ENCODE data around the gene CDK5R2.
"Not testable (repeated sequence)": the region's sequence is repeated elsewhere in the genome, so short reads cannot be mapped to it uniquely, and the experiment has no call there.

The CDK5R2 gene

GRCh38 chr2:218959141-218959731 is at the start of gene CDK5R2:
Gene CDK5R2 (plus strand): TSS chr2:218959666. CDS start chr2:218959821, 155 bp downstream.
- DNase-seq (ENCODE audit: low spot score), result peak; percentile 99

- no peak for DNase-seq (ENCODE audit: low spot score)
Measured at GRCh38 chr2:218910741-218911140, 48.7 kb upstream of the CDK5R2 start.

- DNase-seq (ENCODE audit: low spot score), result no peak
Measured at GRCh38 chr2:218920504-218920903, 39.0 kb upstream of the CDK5R2 start.

- DNase-seq (ENCODE audit: low spot score), result no peak
Measured at GRCh38 chr2:218924757-218925156, 34.7 kb upstream of the CDK5R2 start.

GRCh38 chr2:218925434-218925833 is 34.0 kb upstream of the CDK5R2 start:
- DNase-seq (ENCODE audit: low spot score), result no peak

GRCh38 chr2:218927422-218927821 is 32.0 kb upstream of the CDK5R2 start:
- no peak for DNase-seq (ENCODE audit: low spot score)

GRCh38 chr2:218927876-218928275 is 31.6 kb upstream of the CDK5R2 start:
- DNase-seq (ENCODE audit: low spot score), result no peak

- DNase-seq (ENCODE audit: low spot score), result not testable (repeated sequence)
Measured at GRCh38 chr2:218930488-218930887, 29.0 kb upstream of the CDK5R2 start.

- DNase-seq (ENCODE audit: low spot score), result not testable (repeated sequence)
Measured at GRCh38 chr2:218931751-218932150, 27.7 kb upstream of the CDK5R2 start.

- DNase-seq (ENCODE audit: low spot score), result no peak
Measured at GRCh38 chr2:218944759-218945404, 14.6 kb upstream of the CDK5R2 start.

GRCh38 chr2:218946621-218947020 is 12.8 kb upstream of the CDK5R2 start:
- no peak for DNase-seq (ENCODE audit: low spot score)

- no peak for DNase-seq (ENCODE audit: low spot score)
Measured at GRCh38 chr2:218952160-218952559, 7.3 kb upstream of the CDK5R2 start.

- no peak for DNase-seq (ENCODE audit: low spot score)
Measured at GRCh38 chr2:218953366-218953954, 6.0 kb upstream of the CDK5R2 start.

GRCh38 chr2:218954541-218955300 is 4.7 kb upstream of the CDK5R2 start:
- DNase-seq (ENCODE audit: low spot score), result no peak

- DNase-seq (ENCODE audit: low spot score), result no peak
Measured at GRCh38 chr2:218956039-218956438, 3.4 kb upstream of the CDK5R2 start.

- DNase-seq (ENCODE audit: low spot score), result no peak
Measured at GRCh38 chr2:218957671-218958070, 1.8 kb upstream of the CDK5R2 start.

GRCh38 chr2:218958276-218958675 is 1.2 kb upstream of the CDK5R2 start:
- DNase-seq (ENCODE audit: low spot score), result no peak

- no peak for DNase-seq (ENCODE audit: low spot score)
Measured at GRCh38 chr2:218959761-218960308, 369 bp downstream of the CDK5R2 start.

- DNase-seq (ENCODE audit: low spot score), result no peak
Measured at GRCh38 chr2:218960309-218961165, 1.1 kb downstream of the CDK5R2 start.

- DNase-seq (ENCODE audit: low spot score), result no peak
Measured at GRCh38 chr2:218961229-218961628, 1.8 kb downstream of the CDK5R2 start.

Data from germinal center (tissue), 1 donor.